Measurements from ENCODE around the gene BRS3.

- TF ChIP-seq YY1 (IDR thresholded peaks at IDR 0.05; ENCODE audit: insufficient read depth, insufficient read length) = no peak
- TF ChIP-seq SUZ12 (IDR thresholded peaks at IDR 0.05; ENCODE audit: extremely low read depth, insufficient read depth, insufficient read length) = no peak
These were observed 36.0 kb downstream of the BRS3 start for GRCh38 chrX:136523770-136524169.

All from NT2/D1 (cell line).